HepG2 (cell line): ENCODE results near the gene SORD. TPM values are rescaled to one million over a fixed set of nuclear protein-coding genes. Genes with fewer than 3 reads are reported as not detected.

ENCODE experiments used
- ATM ChIP-seq: fragments of 450-650 bp; IDR thresholded peaks from 2 replicates; pipeline ENCODE4 v1.7.1; 2017; ENCODE audit warnings: mild to moderate bottlenecking, borderline replicate concordance
- CBX5 ChIP-seq: sonication (generic); formaldehyde crosslinking; IDR thresholded peaks from 2 replicates; pipeline ENCODE4 v1.4.0; 2020; ENCODE audit warnings: missing genetic modification reagents, borderline replicate concordance
- CEBPG ChIP-seq: IDR thresholded peaks from 2 replicates; pipeline ENCODE4 v1.6.1; 2016
- GATA4 ChIP-seq: sonication (generic); IDR thresholded peaks from 2 replicates; pipeline ENCODE4 v1.6.1; 2016; ENCODE audit warnings: antibody characterized with exemption, low read depth, borderline replicate concordance
- GPN1 ChIP-seq: sonication (generic); formaldehyde crosslinking; IDR thresholded peaks from 2 replicates; pipeline ENCODE4 v1.5.1; 2020; ENCODE audit warnings: missing genetic modification reagents, borderline replicate concordance
- HMG20B ChIP-seq: conservative IDR thresholded peaks from 2 replicates; pipeline ENCODE4 v1.6.1; 2016; ENCODE audit warnings: missing genetic modification reagents, missing compliant biosample characterization
- HOXA3 ChIP-seq: sonication (generic); formaldehyde crosslinking; IDR thresholded peaks from 2 replicates; pipeline ENCODE4 v1.5.0; 2020; ENCODE audit warnings: missing genetic modification reagents
- KAT7 ChIP-seq: IDR thresholded peaks from 2 replicates; pipeline ENCODE4 v1.6.1; 2018; ENCODE audit warnings: borderline replicate concordance, missing compliant biosample characterization
- SMARCE1 ChIP-seq: fragments of 450-650 bp; IDR thresholded peaks from 2 replicates; pipeline ENCODE4 v1.6.1; 2017; ENCODE audit warnings: borderline replicate concordance
- SSRP1 ChIP-seq: IDR thresholded peaks from 2 replicates; pipeline ENCODE4 v1.6.1; 2016; ENCODE audit warnings: control low read depth
- ZFP37 ChIP-seq: sonication (generic); formaldehyde crosslinking; IDR thresholded peaks from 2 replicates; pipeline ENCODE4 v1.4.0; 2020; ENCODE audit warnings: missing genetic modification reagents, borderline replicate concordance
- ZMYM2 ChIP-seq: sonication (generic); formaldehyde crosslinking; IDR thresholded peaks from 2 replicates; pipeline ENCODE4 v1.8.0; 2022; ENCODE audit warnings: mild to moderate bottlenecking, missing genetic modification reagents
- ZNF20 ChIP-seq: sonication (generic); formaldehyde crosslinking; IDR thresholded peaks from 2 replicates; pipeline ENCODE4 v1.4.0; 2020; ENCODE audit warnings: mild to moderate bottlenecking, moderate library complexity, missing genetic modification reagents
- ZNF260 ChIP-seq: sonication (generic); formaldehyde crosslinking; IDR thresholded peaks from 2 replicates; pipeline ENCODE4 v1.4.0; 2020; ENCODE audit warnings: missing genetic modification reagents, low read depth, mild to moderate bottlenecking, borderline replicate concordance
- ZNF33B ChIP-seq: sonication (generic); formaldehyde crosslinking; IDR thresholded peaks from 2 replicates; pipeline ENCODE4 v1.5.1; 2020; ENCODE audit warnings: mild to moderate bottlenecking, missing genetic modification reagents
- ZNF343 ChIP-seq: sonication (generic); formaldehyde crosslinking; IDR thresholded peaks from 2 replicates; pipeline ENCODE4 v1.4.0; 2020; ENCODE audit warnings: mild to moderate bottlenecking, missing genetic modification reagents
- ZNF792 ChIP-seq: IDR thresholded peaks from 2 replicates; pipeline ENCODE4 v1.6.1; 2016
- polyA plus RNA-seq, 8 experiments: library from polyadenylated mRNA; depleted of rRNA in 3 of 8; stranded (reverse) in 7 of 8; unstranded in 1 of 8; fragments of >200 nt; fragmentation: Illumina TruSeq in 4 of 8; extraction: Trizol in 4 of 8; gene quantifications; 2 replicates each; pipeline versions ENCODE4 v1.2.1 to v1.2.3, GENCODE V29; 2011 to 2016; ENCODE audit warnings: low read depth in 4 of 8, missing spikeins in 1 of 8, mixed read lengths in 1 of 8; ENCODE audit not compliant: insufficient read depth in 1 of 8
- total RNA-seq, 5 experiments: library from RNA; depleted of rRNA; stranded (reverse); fragments of >200 nt; fragmentation: Illumina TruSeq; extraction: Trizol; gene quantifications; 2 replicates each; pipeline ENCODE4 v1.2.3, GENCODE V29; 2016; ENCODE audit warnings: low read depth in 1 of 5
- TF ChIP-seq, protein P1 (sequence below): sonication (generic); formaldehyde crosslinking; IDR thresholded peaks from 2 replicates; pipeline ENCODE4 v1.9.0; 2021; ENCODE audit warnings: mild to moderate bottlenecking, missing genetic modification reagents
- TF ChIP-seq, protein P2 (sequence below): sonication (generic); formaldehyde crosslinking; IDR thresholded peaks from 2 replicates; pipeline ENCODE4 v1.5.1; 2020; ENCODE audit warnings: missing genetic modification reagents, mild to moderate bottlenecking, borderline replicate concordance
- TF ChIP-seq, protein P3 (sequence below): sonication (generic); formaldehyde crosslinking; IDR thresholded peaks from 2 replicates; pipeline ENCODE4 v1.4.0; 2020; ENCODE audit warnings: missing genetic modification reagents; ENCODE audit errors: not compliant biosample characterization
- TF ChIP-seq, protein P4 (sequence below): sonication (generic); formaldehyde crosslinking; IDR thresholded peaks from 2 replicates; pipeline ENCODE4 v1.5.0; 2020; ENCODE audit warnings: mild to moderate bottlenecking, missing genetic modification reagents, borderline replicate concordance

Gene SORD
- total and polyA plus RNA-seq, 2 of the 13 experiments (the other 11 are each of a cell fraction or from before 2014, with no cell fraction given) = 59.1 to 95.3 TPM

DNA sequence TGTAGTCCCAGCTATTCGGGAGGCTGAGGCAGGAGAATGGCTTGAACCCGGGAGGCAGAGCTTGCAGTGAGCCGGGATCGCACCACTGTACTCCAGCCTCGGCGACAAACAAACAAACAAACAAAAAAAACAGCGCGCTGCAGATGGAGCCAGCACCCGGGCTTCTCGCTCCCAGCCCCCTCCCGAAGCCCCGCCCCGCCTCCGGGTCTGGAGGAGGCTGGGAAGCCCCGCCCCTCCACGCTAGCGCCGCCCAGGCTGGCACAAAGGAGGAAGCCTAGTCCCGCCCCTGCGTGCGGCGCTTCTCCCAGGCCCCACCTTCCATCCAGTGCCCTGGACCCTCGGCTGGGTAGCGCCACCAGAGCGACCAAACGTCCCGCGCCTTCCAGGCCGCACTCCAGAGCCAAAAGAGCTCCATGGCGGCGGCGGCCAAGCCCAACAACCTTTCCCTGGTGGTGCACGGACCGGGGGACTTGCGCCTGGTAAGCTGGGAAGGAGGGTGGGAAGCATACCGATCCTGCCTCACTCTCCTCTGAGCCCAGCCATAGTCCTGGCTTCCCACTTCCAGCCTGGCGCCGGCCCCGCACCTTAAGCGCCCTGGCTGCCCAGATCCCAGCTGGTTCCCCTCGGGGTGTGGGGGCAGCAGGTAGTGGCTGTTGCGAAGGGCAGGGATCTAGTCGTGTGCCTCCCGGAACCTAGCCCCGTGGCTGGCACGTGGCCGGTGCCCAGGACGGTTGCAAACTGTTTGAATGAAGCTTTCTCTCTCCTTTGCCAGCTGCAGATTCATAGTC is at the start of gene SORD (continued):
- TF ChIP-seq, protein P1, sequence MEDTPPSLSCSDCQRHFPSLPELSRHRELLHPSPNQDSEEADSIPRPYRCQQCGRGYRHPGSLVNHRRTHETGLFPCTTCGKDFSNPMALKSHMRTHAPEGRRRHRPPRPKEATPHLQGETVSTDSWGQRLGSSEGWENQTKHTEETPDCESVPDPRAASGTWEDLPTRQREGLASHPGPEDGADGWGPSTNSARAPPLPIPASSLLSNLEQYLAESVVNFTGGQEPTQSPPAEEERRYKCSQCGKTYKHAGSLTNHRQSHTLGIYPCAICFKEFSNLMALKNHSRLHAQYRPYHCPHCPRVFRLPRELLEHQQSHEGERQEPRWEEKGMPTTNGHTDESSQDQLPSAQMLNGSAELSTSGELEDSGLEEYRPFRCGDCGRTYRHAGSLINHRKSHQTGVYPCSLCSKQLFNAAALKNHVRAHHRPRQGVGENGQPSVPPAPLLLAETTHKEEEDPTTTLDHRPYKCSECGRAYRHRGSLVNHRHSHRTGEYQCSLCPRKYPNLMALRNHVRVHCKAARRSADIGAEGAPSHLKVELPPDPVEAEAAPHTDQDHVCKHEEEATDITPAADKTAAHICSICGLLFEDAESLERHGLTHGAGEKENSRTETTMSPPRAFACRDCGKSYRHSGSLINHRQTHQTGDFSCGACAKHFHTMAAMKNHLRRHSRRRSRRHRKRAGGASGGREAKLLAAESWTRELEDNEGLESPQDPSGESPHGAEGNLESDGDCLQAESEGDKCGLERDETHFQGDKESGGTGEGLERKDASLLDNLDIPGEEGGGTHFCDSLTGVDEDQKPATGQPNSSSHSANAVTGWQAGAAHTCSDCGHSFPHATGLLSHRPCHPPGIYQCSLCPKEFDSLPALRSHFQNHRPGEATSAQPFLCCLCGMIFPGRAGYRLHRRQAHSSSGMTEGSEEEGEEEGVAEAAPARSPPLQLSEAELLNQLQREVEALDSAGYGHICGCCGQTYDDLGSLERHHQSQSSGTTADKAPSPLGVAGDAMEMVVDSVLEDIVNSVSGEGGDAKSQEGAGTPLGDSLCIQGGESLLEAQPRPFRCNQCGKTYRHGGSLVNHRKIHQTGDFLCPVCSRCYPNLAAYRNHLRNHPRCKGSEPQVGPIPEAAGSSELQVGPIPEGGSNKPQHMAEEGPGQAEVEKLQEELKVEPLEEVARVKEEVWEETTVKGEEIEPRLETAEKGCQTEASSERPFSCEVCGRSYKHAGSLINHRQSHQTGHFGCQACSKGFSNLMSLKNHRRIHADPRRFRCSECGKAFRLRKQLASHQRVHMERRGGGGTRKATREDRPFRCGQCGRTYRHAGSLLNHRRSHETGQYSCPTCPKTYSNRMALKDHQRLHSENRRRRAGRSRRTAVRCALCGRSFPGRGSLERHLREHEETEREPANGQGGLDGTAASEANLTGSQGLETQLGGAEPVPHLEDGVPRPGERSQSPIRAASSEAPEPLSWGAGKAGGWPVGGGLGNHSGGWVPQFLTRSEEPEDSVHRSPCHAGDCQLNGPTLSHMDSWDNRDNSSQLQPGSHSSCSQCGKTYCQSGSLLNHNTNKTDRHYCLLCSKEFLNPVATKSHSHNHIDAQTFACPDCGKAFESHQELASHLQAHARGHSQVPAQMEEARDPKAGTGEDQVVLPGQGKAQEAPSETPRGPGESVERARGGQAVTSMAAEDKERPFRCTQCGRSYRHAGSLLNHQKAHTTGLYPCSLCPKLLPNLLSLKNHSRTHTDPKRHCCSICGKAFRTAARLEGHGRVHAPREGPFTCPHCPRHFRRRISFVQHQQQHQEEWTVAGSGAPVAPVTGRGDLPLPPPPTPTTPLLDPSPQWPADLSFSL (CRISPR knock-in tag) = peak; percentile 29; the same call in 1 of the 2 replicates
- peak; percentile 46; the same call in 1 of the 2 replicates for TF ChIP-seq SSRP1 (CRISPR knock-in tag)
- no peak for TF ChIP-seq GPN1 (CRISPR knock-in tag)
- TF ChIP-seq, protein P2, sequence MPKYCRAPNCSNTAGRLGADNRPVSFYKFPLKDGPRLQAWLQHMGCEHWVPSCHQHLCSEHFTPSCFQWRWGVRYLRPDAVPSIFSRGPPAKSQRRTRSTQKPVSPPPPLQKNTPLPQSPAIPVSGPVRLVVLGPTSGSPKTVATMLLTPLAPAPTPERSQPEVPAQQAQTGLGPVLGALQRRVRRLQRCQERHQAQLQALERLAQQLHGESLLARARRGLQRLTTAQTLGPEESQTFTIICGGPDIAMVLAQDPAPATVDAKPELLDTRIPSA (CRISPR knock-in tag) = 0 out of 2 replicates have a peak, but pooled peaks have one; percentile 52
- TF ChIP-seq ZNF792 (CRISPR knock-in tag) = peak; percentile 36; the same call in 1 of the 2 replicates
- no peak for TF ChIP-seq HMG20B (CRISPR knock-in tag)
- TF ChIP-seq ZFP37 = no peak
- 0 out of 2 replicates have a peak, but pooled peaks have one; percentile 33 for TF ChIP-seq GATA4
- TF ChIP-seq KAT7 = peak; percentile 81
- no peak for TF ChIP-seq ATM
- no peak for TF ChIP-seq HOXA3 (CRISPR knock-in tag)
- TF ChIP-seq, protein P3, sequence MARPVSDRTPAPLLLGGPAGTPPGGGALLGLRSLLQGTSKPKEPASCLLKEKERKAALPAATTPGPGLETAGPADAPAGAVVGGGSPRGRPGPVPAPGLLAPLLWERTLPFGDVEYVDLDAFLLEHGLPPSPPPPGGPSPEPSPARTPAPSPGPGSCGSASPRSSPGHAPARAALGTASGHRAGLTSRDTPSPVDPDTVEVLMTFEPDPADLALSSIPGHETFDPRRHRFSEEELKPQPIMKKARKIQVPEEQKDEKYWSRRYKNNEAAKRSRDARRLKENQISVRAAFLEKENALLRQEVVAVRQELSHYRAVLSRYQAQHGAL (CRISPR knock-in tag) = no peak
- TF ChIP-seq CEBPG (CRISPR knock-in tag) = no peak
- TF ChIP-seq, protein P4, sequence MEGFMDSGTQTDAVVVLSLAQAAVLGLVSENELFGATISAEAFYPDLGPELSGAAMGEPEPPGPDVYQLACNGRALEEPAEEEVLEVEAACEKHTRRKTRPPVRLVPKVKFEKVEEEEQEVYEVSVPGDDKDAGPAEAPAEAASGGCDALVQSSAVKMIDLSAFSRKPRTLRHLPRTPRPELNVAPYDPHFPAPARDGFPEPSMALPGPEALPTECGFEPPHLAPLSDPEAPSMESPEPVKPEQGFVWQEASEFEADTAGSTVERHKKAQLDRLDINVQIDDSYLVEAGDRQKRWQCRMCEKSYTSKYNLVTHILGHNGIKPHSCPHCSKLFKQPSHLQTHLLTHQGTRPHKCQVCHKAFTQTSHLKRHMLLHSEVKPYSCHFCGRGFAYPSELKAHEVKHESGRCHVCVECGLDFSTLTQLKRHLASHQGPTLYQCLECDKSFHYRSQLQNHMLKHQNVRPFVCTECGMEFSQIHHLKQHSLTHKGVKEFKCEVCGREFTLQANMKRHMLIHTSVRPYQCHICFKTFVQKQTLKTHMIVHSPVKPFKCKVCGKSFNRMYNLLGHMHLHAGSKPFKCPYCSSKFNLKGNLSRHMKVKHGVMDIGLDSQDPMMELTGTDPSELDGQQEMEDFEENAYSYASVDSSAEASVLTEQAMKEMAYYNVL (CRISPR knock-in tag) = peak; percentile 21; the same call in 1 of the 2 replicates
- no peak for TF ChIP-seq ZNF20 (CRISPR knock-in tag)
- no peak for TF ChIP-seq CBX5
- no peak for TF ChIP-seq ZNF260 (CRISPR knock-in tag)
- TF ChIP-seq SMARCE1 = no peak
- no peak for TF ChIP-seq ZMYM2 (CRISPR knock-in tag)
- peak; percentile 51; the same call in 1 of the 2 replicates for TF ChIP-seq ZNF343 (CRISPR knock-in tag)
- TF ChIP-seq ZNF33B (CRISPR knock-in tag) = peak; percentile 71; the same call in 1 of the 2 replicates
